Raji (cell line): ENCODE data around the gene EPHA8.

Experiments
- POLR2A ChIP-seq: IDR thresholded peaks from 2 replicates; pipeline ENCODE4 v1.6.1; 2011; ENCODE audit warnings: low read depth, low read length, control low read depth; ENCODE audit not compliant: insufficient read depth

The EPHA8 gene

DNA sequence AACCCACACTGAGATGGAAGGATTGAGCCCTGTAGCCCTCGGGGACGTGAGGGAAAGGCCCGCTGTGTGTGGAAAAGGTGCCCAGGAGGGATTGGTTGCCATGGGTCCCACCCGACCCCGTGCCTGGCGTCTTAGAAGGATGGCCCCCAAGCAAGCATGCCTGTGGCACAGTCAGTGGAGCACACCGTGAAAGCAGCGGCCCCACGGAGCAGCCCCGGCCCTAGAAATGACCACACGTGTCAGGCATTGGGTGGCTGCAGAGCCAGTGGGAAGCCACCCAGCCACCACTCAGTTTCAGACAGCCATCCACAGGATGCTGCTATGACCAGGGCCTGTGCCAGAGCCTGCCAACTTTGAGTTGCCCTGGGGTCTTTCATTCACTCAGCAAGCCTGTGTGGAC, 13.3 kb upstream of the EPHA8 start:
- TF ChIP-seq POLR2A: no peak

DNA sequence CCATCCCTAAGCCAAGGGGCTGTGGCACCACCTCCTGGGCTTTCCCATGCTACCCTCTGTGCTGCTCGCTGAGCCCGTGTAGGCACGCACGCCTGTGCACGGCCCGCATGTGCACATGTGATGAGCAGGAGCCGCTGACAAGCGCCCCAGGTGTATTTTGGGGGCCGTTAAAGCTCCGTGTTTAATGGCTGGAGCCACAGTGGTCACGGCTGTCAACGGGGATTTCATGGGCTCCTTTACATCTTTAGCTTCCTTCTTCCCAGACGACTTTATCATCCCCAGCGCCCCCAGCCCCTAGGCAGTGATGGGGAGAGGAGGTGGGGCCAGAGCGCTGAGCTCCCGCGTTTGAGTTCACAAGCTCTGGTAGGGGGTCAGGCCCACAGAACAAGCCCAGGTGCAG, 11.7 kb upstream of the EPHA8 start:
- TF ChIP-seq POLR2A: no peak

DNA sequence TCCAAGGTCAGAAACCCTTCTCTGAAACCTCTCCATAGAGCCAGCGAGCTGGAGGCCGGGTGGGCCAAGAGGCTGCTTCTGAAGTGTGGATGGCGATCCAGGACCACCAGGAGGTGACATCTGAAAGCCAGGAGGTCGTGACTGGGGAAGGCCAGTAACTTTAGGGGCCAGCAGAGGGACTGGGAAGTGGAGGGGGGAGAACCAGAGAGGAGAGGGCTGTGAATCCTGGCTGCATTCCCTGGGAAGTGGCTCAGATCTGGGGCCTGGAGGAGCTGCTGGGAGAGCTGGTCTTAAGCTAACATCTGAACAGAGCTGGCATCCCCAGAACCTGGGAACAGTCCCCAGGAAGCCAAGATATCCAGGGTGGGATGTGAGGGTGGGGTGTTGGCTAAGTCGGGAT, 11.3 kb upstream of the EPHA8 start:
- no peak for TF ChIP-seq POLR2A

DNA sequence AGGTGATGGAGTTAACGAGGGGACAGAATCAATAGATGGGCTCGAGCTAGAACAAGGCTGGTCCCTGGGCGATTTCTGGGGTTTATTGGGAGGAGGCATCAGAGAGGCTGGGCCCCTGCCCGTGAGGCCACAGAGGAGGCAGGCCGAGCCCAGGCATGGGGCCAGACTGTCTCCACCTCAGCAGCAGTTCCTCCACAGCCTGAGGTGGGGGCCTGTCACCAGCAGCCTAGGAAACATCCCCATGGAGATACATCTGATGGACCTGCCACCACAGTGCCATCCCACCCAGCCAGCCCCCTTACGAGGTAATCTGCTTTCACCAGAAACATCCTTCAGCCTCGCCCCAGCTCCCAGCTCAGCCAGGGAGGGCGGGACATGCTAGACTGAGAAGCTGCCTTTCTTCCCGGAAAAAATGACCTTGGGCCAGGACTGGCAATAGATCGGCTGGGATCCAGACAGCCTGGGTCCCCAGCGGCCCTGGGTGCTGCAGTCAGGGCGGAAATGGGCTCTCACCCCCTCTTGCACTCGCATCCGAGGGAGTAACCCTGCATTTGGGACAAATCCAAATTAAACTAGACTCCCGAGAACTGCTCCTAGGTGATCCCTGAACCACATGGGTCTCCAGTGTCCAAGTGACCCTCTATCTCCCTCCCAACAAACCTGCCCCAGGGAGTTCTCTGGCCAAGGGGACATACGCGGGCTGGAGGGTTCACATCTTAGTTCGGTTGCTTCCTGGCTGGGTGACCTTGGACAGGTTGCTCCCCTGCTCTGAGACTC, 10.0 kb upstream of the EPHA8 start:
- TF ChIP-seq POLR2A: no peak

DNA sequence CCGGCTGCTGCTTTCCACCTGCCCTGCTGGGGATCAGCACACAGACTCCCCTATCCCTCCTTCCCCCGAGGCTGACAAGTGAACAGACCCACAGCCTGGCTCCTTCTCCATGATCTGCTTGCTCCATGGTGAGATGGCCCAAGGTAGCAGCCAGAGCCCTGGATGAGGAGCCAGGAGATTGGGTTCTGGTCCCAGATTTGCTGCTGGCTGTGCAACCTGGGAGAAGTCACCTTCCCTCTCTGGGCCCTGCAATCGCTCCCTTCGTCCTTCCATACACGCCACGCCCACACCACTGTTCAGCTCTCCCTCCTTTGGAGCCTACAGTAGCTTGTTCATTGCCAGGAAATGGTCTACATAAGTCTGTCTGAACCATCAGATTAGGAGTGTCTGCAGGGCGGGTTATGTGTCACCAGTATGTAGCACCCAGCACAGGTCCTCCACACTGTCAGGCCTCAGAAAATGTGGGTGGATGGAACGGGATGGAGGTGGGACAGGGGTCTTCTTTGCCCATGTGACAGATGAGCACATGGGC, 9.2 kb upstream of the EPHA8 start:
- no peak for TF ChIP-seq POLR2A

DNA sequence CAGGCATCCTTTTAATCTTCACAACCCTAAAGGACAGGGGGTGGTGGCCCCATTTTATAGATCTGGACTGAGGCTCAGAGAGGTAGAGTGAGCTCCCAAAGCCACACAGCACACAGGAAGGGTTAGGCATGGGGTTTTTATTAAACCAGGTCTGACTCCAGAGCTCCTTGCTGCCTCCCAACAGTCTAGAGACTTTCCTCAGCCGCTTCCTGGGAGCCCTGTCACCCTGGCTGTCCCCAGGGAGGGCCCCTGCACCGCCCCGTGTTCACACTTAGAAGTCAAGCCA, 8.0 kb upstream of the EPHA8 start:
- no peak for TF ChIP-seq POLR2A

DNA sequence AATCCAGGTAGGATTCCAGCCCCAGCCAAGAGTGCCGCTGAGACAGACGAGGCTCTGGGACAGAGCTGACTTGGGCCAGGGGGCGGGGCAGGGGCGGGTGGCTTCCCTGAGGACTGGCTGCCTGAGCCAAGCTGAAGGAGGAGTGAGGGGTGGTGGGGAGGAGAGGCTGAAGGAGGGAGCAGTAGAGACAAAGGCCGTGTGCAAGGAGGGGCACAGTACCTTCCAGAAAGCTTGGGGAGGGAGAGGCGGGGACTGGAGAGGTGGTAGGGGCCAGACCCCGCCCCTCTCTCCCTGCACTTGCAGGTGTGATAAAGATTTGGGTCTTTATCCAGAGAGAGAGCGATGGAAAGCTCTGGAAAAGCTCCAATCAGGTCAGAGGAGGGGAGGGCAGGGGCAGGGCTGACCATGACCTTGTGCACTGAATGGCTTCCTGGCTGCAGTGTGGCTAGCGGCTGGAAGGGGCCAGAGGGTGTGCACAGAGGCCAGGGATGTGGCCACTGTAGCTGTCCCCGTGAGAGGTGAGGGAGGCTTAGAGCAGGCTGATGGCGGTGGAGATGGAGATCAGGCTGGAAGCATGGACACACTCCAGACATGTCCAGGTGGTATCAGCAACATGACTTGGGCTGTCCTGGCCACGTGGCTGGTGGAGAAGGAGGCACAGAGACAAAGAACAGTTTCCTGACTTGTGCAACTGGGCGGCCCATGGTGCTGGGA, 6.7 kb upstream of the EPHA8 start:
- TF ChIP-seq POLR2A: no peak

DNA sequence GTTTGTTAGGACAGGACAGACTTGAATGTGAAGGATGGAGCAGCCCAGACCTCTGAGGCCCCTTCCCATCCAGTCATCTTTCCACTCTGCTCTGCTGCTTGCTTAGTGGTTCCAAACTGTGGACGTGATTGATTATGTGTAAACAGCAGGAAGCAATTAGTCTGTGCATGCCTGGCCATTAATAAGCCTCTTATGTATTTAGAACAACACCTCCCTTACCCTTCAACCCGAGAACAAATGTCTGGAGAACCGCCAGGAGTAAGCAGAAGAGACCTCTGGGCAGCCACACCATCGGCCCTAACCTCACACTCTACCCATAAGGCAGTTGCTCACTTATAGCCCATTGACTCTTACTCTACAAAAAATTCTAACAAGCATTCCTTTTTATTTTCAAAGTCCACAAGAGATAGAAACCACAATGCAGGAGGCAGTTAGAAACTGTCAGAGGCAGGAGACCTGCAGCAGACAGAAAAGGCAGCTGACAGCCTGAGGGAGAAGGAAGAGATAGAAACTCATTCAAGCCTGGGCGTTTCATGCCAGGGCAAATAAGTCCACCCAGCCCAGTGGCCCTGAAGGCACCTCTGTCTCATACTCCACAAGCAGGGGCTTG, 5.8 kb upstream of the EPHA8 start:
- TF ChIP-seq POLR2A: no peak

DNA sequence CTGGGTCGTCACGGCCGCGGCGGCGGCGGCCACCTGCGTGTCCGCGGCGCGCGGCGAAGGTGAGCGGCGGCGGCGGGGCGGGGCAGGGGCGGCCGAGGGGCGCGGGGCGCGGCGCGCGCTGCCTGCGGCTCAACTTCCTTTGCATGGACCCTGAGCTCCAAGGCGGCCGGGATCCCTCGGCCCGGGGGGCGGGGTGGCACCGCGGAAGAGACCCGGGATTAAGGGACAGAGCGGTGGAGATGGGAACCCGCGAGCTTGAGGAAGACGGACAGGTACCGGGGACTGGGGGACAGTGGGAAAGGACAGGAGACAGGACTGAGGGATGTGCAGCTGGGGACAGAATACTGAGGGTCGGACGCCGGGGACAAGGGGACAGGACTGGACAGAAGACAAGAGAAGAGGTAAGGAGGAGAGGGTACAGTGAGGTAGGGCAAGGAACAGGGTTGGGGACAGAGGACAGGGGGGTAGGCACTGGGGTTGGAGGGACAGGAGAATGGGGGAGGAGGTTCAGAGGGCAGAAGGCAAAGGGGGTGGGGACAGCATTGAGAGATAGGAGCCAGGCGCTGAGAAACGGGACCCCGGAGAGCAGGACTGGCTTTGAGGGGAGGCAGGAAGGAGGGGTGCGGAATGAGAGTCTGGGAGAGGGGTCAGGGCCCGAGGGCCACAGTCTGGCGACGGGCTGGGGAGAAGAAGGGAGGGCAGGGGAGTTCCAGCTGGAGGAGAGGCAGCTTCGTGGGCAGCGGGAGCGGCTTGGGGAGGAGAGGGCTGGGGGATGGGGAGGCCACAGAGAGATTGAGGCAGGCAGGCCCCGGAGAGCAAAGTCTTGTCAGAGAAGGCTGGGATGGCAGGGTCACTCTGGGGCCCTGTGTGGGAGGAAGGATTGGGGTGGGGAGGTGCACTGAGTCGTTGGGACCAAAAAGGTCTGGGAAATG, 648 bp downstream of the EPHA8 start:
- no peak for TF ChIP-seq POLR2A

DNA sequence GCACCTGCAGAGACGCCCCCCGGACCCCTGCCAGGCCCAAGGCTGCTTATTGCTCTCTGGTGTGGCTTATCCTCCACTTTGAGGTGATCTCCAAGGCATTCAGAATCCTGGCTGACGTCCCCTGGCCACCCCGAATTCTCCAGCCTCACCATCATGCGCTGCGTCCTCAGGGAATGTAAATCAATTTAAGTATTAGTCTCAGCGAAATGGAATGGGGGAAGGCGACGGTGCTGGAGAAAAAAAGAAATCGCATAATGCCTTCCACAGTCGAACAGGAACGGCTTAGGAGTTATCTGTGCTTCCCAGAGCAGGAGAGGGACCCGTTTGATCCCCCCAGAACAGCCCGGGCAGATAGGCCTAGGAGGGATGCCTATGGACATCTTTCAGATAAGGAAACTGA, 2.9 kb downstream of the EPHA8 start:
- TF ChIP-seq POLR2A: no peak

DNA sequence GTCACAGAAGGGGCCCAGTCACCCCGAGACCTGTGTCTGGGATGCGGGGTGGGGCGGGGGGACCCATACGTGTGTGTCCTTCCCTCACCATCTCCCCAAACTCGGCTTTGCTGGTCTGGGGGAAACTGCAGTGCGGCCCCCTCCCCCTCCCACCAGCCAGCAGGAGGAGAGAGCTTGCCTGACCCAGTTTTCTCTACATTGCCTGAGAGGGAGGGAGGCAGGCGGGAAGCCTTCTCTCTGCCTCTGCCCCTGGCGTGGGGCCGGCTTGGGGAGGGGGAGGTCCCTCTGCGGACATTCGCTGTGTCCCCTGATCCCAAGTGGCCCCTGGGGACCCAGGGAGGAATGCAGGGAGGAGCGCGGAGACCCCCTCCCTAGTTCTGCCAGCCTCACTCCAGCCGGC, 3.9 kb downstream of the EPHA8 start:
- no peak for TF ChIP-seq POLR2A

DNA sequence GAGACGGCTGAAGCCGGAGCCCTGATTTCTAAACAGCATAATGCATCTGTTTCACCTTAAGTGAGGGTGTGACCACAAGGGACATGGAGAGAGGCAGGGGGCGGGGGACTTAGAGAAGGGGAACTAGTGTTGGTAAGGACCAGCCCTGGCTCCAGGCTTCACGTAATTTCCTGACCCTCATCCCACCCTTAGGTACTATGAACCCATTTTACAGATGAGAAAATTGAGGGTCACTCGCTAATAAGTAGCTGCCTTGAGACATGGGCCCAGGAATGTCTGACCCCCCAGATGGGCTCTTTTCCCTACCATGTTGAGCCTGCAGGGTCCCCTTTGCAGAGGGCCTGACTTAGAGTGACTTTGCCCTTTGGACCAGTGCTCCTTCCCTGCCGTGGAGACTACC, 4.7 kb downstream of the EPHA8 start:
- no peak for TF ChIP-seq POLR2A

DNA sequence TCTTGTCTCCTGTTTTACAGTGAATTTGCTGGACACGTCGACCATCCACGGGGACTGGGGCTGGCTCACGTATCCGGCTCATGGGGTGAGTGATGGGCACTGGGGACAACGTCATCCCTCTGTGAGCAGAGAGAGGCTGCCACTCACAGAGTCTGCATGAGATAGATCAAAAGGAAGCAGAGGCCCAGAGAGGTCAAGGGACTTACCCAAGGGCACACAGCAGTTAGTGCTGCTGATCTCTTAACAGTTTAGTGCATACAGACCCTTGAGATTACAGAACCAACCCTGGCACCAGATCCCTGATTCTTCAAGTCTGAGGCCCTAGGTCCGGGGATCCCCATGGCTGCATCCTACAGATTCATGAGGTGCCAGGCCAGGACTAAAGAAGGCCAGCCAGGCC, 6.0 kb downstream of the EPHA8 start:
- no peak for TF ChIP-seq POLR2A

DNA sequence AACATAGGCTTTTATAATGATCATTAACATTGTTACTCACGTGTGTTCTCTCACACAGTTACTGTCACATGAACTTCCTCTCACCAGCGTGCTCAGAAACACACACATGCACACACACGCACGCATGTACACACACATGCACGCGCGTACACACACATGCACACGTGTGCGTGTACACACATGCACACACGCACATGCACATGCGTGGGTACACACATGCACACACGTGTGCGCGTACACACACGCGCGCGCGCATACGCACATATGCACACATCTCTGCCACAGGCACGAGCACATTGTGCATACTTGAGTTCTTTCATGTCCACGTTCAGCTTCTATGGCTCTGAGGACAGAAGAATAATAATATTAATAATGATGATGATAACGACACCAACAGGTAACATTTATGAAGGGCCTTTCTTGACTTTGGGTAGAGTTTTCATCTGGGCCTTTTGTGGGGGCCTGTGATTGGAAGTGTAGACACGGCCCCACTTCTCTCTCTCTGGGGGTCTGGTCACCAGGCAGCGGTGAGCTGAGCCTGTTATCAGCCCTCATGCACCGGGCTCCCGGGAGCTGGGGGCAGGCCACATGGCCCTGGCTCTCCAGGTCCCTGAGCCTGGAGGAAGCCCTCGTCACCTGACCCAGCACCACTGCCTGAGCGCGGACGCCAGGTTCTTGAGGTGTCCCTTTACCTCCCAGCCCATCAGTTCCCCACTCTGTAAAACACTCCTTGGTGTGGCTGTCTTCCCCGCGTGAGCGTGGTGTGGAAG, 7.0 kb downstream of the EPHA8 start:
- TF ChIP-seq POLR2A: no peak

DNA sequence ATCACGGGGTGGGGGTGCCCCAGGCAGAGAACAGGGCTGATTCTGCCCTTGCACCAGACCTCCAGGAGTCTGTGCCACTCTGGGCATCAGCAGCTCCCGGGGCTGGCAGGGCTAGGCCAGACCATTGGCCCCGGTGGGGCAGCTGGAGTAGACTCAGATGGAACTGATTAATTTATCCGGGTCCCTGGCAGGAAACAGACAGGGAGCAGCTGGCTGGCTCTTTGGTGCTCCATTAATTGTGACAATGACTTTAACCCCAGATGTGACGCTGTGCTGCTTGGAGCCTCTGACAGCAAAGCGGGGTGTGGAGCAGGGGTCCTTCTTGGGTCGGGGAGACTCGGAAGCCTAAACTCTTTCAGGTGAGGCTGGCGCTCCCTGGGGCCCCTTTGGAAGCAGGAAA, 9.5 kb downstream of the EPHA8 start:
- no peak for TF ChIP-seq POLR2A

DNA sequence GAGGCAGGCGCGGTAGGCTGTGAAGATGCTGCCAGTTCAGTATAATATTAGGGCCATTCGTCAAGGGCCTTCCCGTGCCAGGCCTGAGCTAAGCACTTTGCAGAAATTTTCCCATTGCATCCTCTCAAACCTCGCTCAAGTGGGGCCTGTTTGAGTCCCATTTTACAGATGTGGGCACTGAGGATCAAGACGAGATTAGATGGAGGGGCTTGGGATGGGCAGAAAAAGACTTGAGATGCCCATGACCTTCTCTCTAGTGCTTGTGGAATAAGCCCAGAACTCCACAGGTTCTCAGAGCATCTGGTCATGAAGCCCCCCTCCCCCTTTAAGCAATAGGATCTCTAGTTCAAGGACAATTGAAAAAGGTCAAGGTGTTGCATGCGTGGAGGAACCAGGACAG, 9.9 kb downstream of the EPHA8 start:
- TF ChIP-seq POLR2A: no peak
